Left lung (tissue), 10 donors: ENCODE results near the gene CLCA1. TPM values are rescaled to one million over a fixed set of nuclear protein-coding genes. Genes with fewer than 3 reads are reported as not detected.

Experiments used
- ATAC-seq: fragments of 200-7000 bp; cut with Tn5 transposase; one replicate; pipeline ENCODE4 v1.9.1; 2020; ENCODE audit warnings: moderate library complexity
- DNase-seq, 4 donors: peaks; one replicate each; pipeline ENCODE4 v3.0.0-alpha.2; 2013 to 2020
- H3K27ac ChIP-seq, 2 donors: fragments of 200-600 bp; sonication (generic) in 1 of 2; one replicate each; pipeline versions ENCODE4 v1.5.0 to v1.8.0; 2020 to 2021
- H3K27me3 ChIP-seq, 2 donors: fragments of 200-600 bp; sonication (generic) in 1 of 2; one replicate each; pipeline versions ENCODE4 v1.5.0 to v1.8.0; 2020 to 2021
- H3K36me3 ChIP-seq, 2 donors: fragments of 200-600 bp; sonication (generic) in 1 of 2; one replicate each; pipeline versions ENCODE4 v1.5.0 to v1.8.0; 2020 to 2021
- H3K4me1 ChIP-seq, 2 donors: fragments of 200-600 bp; one replicate each; pipeline ENCODE4 v1.8.0; 2021
- H3K4me3 ChIP-seq, 2 donors: fragments of 200-600 bp; sonication (generic) in 1 of 2; one replicate each; pipeline versions ENCODE4 v1.5.0 to v1.8.0; 2020 to 2021; ENCODE audit warnings: mild to moderate bottlenecking in 1 of 2
- H3K9me3 ChIP-seq, 2 donors: fragments of 200-600 bp; sonication (generic) in 1 of 2; one replicate each; pipeline versions ENCODE4 v1.5.0 to v1.8.0; 2020 to 2021
- CTCF ChIP-seq, 2 donors: fragments of 200-600 bp; sonication (generic) in 1 of 2; IDR thresholded peaks; one replicate each; pipeline versions ENCODE4 v1.5.0 to v1.8.0; 2021; ENCODE audit warnings: antibody characterized with exemption in 2 of 2
- intact Hi-C, 2 donors: fragments of 100-400 bp; cut with DNase I; formaldehyde crosslinking; loops; one replicate each; pipeline versions ENCODE4 v1.11.2 to v1.14.2; 2022
- polyA plus RNA-seq, 6 donors: library from polyadenylated mRNA; unstranded; fragments of 120-200 nt; gene quantifications; one replicate each; pipeline ENCODE4 v1.2.1, GENCODE V29; 2013; ENCODE audit not compliant: insufficient read length in 6 of 6
- total RNA-seq, 2 donors: library from RNA; stranded (reverse); fragmentation: NEBNext Ultra II Directional; extraction: Animal tissue kit (Norgen Biotek cat#: 25700); gene quantifications; one replicate each; pipeline ENCODE4 v1.2.1, GENCODE V29; 2021
- donor health status: DM: no; HTN: yes; CAD: no.
- donor health status: DM: no; HTN: no; CAD: no.

Gene CLCA1
- total and polyA plus RNA-seq, 8 donors = not detected

GRCh38 chr1:86541859-86542258 is 73.1 kb downstream of the CLCA1 start:
- peaks cover 0 to 2% of the 10 kb centered on the region in 2 donors for H3K9me3 ChIP-seq
- DNase-seq = no peak
- TF ChIP-seq CTCF (IDR thresholded peaks at IDR 0.05) = no peak

GRCh38 chr1:86542631-86543030 is 73.9 kb downstream of the CLCA1 start:
- no peak for ATAC-seq
- Histone ChIP-seq H3K27ac (no peak overlapping the region), H3K4me1 (no peaks in the 10 kb centered on the region), H3K4me3 (no peak overlapping the region), H3K27me3 (no peaks in the 10 kb centered on the region), H3K36me3 (no peaks in the 10 kb centered on the region), H3K9me3 (peaks cover 0 to 2% of the 10 kb centered on the region in 2 donors)
- no peak for DNase-seq
- intact Hi-C loops = no loop called here
- no peak for TF ChIP-seq CTCF (IDR thresholded peaks at IDR 0.05)

More at GRCh38 chr1:86541859-86542258, 73.1 kb downstream of the CLCA1 start:
- H3K4me3 ChIP-seq = no peak overlapping the region
- H3K27ac ChIP-seq = no peak overlapping the region
- no peak for ATAC-seq
- intact Hi-C loops = no loop called here
- no peaks in the 10 kb centered on the region for H3K36me3 ChIP-seq
- no peaks in the 10 kb centered on the region for H3K27me3 ChIP-seq
- no peaks in the 10 kb centered on the region for H3K4me1 ChIP-seq

- H3K4me3 ChIP-seq = no peak within 1 kb of the TSS
- no peak for TF ChIP-seq CTCF (IDR thresholded peaks at IDR 0.05)
- H3K27me3 ChIP-seq = no peaks in the 10 kb centered on the region
- ATAC-seq = no peak
- no peak within 1 kb of the TSS for H3K27ac ChIP-seq
- H3K36me3 ChIP-seq = no peaks in the 10 kb centered on the region
- intact Hi-C loops = no loop called here
- no peaks in the 10 kb centered on the region for H3K4me1 ChIP-seq
- H3K9me3 ChIP-seq = peaks cover 0 to 2% of the 10 kb centered on the region in 2 donors
- DNase-seq = no peak
Observed at GRCh38 chr1:86546787-86547221, 78.1 kb downstream of the CLCA1 start, which contains the start of gene CLCA4. CLCA4 (plus strand) TSS chr1:86547078; CDS start chr1:86547120, 42 bp downstream.

GRCh38 chr1:86548839-86549238 is 80.1 kb downstream of the CLCA1 start:
- intact Hi-C loops = no loop called here

More at GRCh38 chr1:86548839-86549238, 80.1 kb downstream of the CLCA1 start:
- ATAC-seq (no peak), DNase-seq (no peak)
- no peaks in the 10 kb centered on the region for H3K27me3 ChIP-seq
- H3K36me3 ChIP-seq = no peaks in the 10 kb centered on the region
- TF ChIP-seq CTCF (IDR thresholded peaks at IDR 0.05) = no peak
- H3K9me3 ChIP-seq = peaks cover 0 to 13% of the 10 kb centered on the region in 2 donors
- no peak overlapping the region for H3K4me3 ChIP-seq
- H3K27ac ChIP-seq = no peak overlapping the region
- no peaks in the 10 kb centered on the region for H3K4me1 ChIP-seq

Other genes starting within 250 kb of the CLCA1 start
- gene ODF2L, start 72.6 kb upstream of the CLCA1 start, total RNA-seq = 10 to 100 TPM; 37.9 to 46.3 TPM
- 100 to 1,000 TPM; 105 to 141 (median 115) TPM for gene ODF2L, start 72.6 kb upstream of the CLCA1 start, polyA plus RNA-seq
- under 1 TPM; 0.38 to 0.42 TPM for gene CLCA2, start 44.8 kb upstream of the CLCA1 start, total RNA-seq
- gene CLCA2, start 44.8 kb upstream of the CLCA1 start, polyA plus RNA-seq = under 1 TPM; 0.13 to 0.18 (median 0.16) TPM
- not detected for gene CLCA4, start 78.2 kb downstream of the CLCA1 start, total RNA-seq
- under 1 TPM in 3 of 6 donors, not detected in 3; 0.05 to 0.36 (median 0.23) TPM for gene CLCA4, start 78.2 kb downstream of the CLCA1 start, polyA plus RNA-seq
- gene SH3GLB1, start 235.6 kb downstream of the CLCA1 start, total RNA-seq = 100 to 1,000 TPM; 102 to 114 TPM
- 100 to 1,000 TPM in 4 of 6 donors, 10 to 100 TPM in 2; 92.7 to 112 (median 101) TPM for gene SH3GLB1, start 235.6 kb downstream of the CLCA1 start, polyA plus RNA-seq